ENCODE measurements around the gene KRTAP4-5. TPM values are rescaled to one million over a fixed set of nuclear protein-coding genes. Genes with fewer than 3 reads are reported as not detected.
"Not testable (repeated sequence)": the region's sequence is repeated elsewhere in the genome, so short reads cannot be mapped to it uniquely, and the experiment has no call there.

The KRTAP4-5 gene
- not detected for polyA plus RNA-seq

- DNase-seq: no peak
- Mint-ChIP-seq H3K9me3 (peaks cover 0 to 2% (median 0%) of the 10 kb centered on the region in 6 donors), H3K4me3 (no peak within 1 kb of the TSS), H3K27me3 (ENCODE audit: low read depth in 3 of 3) (peaks cover 0 to 6% (median 3%) of the 10 kb centered on the region in 3 donors), H3K36me3 (no peaks in the 10 kb centered on the region), H3K27ac (no peak within 1 kb of the TSS), H3K4me1 (no peaks in the 10 kb centered on the region)
Measured at GRCh38 chr17:41149652-41149985, at the start of gene KRTAP4-5. Gene KRTAP4-5 (minus strand): TSS chr17:41149825. CDS start chr17:41149767, 58 bp downstream.

DNA sequence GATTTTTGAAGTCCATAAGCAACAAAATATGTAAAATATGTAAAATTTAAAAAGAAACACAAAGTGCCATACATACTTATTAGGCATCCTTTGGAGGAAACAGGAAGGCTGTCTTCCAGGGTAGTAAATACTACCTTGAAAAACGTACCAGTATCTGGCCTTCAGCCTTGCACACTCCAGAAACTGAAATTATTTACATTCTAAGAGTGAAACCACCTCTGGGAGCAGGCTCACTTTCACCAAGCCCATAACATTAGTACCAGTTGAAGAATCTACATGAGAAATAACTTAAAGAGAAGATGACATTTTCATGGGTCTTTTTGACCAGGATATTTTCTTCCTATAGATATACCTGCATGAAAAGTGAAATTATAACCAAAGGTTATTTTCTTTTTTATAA, 46.4 kb upstream of the KRTAP4-5 start:
- no peak for DNase-seq
- Mint-ChIP-seq H3K27ac (no peak overlapping the region), H3K4me3 (no peak overlapping the region), H3K4me1 (no peaks in the 10 kb centered on the region), H3K9me3 (peaks cover 0 to 6% (median 0%) of the 10 kb centered on the region in 6 donors), H3K36me3 (no peaks in the 10 kb centered on the region), H3K27me3 (ENCODE audit: low read depth in 3 of 3) (peaks cover 0 to 16% (median 5%) of the 10 kb centered on the region in 3 donors)

DNA sequence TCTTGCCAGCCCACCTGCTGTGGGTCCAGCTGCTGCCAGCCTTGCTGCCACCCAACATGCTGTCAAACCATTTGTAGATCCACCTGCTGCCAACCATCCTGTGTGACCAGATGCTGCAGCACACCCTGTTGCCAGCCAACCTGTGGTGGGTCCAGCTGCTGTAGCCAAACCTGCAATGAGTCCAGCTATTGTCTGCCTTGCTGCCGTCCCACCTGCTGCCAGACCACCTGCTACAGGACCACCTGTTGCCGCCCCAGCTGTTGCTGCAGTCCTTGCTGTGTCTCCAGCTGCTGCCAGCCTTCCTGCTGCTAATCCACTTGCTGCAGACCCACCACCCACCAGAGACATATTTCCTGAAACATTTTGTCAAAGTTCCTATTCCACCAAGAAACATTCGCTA, 40.7 kb upstream of the KRTAP4-5 start:
- no peak for DNase-seq
- peaks cover 5 to 20% (median 6%) of the 10 kb centered on the region in 3 donors for H3K27me3 Mint-ChIP-seq (ENCODE audit: low read depth in 3 of 3)
- no peaks in the 10 kb centered on the region for H3K4me1 Mint-ChIP-seq
- H3K27ac Mint-ChIP-seq: no peak overlapping the region
- H3K9me3 Mint-ChIP-seq: peaks cover 0 to 4% (median 0%) of the 10 kb centered on the region in 6 donors
- H3K4me3 Mint-ChIP-seq: no peak overlapping the region
- no peaks in the 10 kb centered on the region for H3K36me3 Mint-ChIP-seq

- not testable (repeated sequence) for H3K4me3 Mint-ChIP-seq, DNase-seq, H3K36me3 Mint-ChIP-seq, H3K9me3 Mint-ChIP-seq, H3K27ac Mint-ChIP-seq, H3K4me1 Mint-ChIP-seq
- H3K27me3 Mint-ChIP-seq (ENCODE audit: low read depth in 3 of 3): peaks cover 5 to 22% (median 6%) of the 10 kb centered on the region in 3 donors
Measured at GRCh38 chr17:41189837-41190318, 40.3 kb upstream of the KRTAP4-5 start, which contains the start of gene KRTAP9-1. Gene KRTAP9-1 (plus strand): TSS chr17:41189887. CDS start chr17:41189887, 0 bp downstream.

- Mint-ChIP-seq H3K36me3 (no peaks in the 10 kb centered on the region), H3K4me3 (no peak overlapping the region), H3K9me3 (peaks cover 0 to 3% (median 0%) of the 10 kb centered on the region in 6 donors), H3K27me3 (ENCODE audit: low read depth in 3 of 3) (peaks cover 8 to 22% (median 9%) of the 10 kb centered on the region in 3 donors), H3K4me1 (no peaks in the 10 kb centered on the region), H3K27ac (no peak overlapping the region)
- no peak for DNase-seq
Measured at GRCh38 chr17:41186872-41187271, 37.2 kb upstream of the KRTAP4-5 start.

DNA sequence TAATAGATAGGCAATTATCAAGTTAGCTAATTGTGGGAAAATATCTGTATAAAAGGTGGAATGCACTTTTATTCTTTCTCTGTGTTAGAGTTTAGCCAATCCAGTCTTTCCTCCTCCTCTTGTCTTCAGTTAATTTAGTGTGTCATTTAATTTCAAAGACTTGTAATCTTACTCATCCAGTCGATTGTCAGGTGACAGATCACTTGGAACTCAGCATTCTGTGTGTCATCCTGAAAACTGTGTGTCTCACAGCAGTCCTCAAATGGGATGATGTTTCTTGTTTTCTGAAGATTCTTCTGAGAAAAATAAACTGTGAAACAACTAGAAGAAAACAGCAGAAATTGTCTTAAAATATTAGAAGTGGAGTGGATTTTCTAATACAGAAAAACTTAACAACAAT, 35.4 kb upstream of the KRTAP4-5 start:
- Mint-ChIP-seq H3K9me3 (no peaks in the 10 kb centered on the region), H3K36me3 (no peaks in the 10 kb centered on the region), H3K4me1 (no peaks in the 10 kb centered on the region)

DNA sequence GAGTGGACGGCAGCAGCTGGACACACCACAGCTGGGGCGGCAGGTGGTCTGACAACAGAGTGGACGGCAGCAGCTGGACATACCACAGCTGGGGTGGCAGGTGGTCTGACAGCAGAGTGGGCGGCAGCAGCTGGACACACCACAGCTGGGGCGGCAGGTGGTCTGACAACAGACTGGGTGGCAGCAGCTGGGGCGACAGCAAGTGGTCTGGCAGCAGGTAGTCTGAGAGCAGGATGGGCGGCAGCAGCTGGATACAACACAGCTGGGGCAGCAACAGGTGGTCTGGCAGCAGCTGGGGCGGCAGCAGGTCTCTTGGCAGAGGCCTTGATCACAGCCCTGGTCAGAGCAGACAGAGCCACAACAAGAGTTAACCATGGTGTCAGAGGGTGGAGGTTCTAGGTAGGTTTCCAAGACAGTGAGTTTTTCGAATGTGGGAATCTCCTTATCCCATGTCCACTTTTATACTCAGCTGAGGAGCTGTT, 34.9 kb upstream of the KRTAP4-5 start, which contains the start of gene KRTAP4-1:
Gene KRTAP4-1 (minus strand): TSS at position 432 of the 482 bp plus-strand sequence. CDS start 57 bp downstream, at position 375.
- Mint-ChIP-seq H3K9me3 (no peaks in the 10 kb centered on the region), H3K27me3 (ENCODE audit: low read depth in 3 of 3) (peaks cover 4 to 11% (median 5%) of the 10 kb centered on the region in 3 donors), H3K4me1 (no peaks in the 10 kb centered on the region), H3K27ac (no peak within 1 kb of the TSS), H3K4me3 (no peak within 1 kb of the TSS), H3K36me3 (no peaks in the 10 kb centered on the region)
- DNase-seq: no peak

More for the DNA sequence above, 35.4 kb upstream of the KRTAP4-5 start:
- DNase-seq: no peak
- no peak overlapping the region for H3K27ac Mint-ChIP-seq
- peaks cover 4 to 11% (median 5%) of the 10 kb centered on the region in 3 donors for H3K27me3 Mint-ChIP-seq (ENCODE audit: low read depth in 3 of 3)
- H3K4me3 Mint-ChIP-seq: no peak overlapping the region

DNA sequence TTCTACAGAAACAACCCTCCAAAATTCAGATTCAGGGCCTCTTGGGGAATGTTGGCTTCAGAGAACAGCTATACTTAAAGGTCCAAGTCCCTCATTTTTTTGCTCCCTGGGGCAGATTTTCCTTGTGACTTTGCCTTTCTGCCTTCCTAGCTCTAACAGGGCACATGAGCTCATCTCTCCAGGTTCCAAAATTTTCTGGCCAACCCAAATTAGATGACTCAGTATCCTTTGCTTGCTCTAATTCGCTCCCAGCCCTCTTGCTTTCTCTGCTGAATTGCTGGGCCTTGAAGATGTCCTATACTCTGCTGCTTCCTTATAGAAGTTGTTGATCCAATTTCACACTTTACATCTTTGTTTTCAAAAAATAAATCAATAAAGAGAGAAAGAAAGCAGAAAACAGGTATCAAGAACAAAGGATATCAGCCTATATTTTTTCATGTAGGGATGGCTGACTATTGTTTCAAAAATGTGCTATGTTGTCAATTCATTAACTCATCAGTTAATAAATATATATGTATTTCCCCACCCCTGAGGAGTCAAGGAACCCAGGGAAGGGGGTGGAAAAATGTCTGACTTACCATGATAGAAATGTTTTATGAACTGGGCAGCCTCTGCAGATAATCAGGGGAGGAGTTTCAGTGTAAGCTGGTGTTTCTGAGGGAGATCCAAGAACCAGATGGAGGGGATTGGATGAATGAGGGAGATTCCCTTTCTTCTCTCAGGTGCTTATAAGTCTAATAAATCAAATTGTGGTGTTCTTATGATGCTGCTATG, 29.4 kb upstream of the KRTAP4-5 start:
- Mint-ChIP-seq H3K36me3 (no peaks in the 10 kb centered on the region), H3K4me3 (no peak overlapping the region), H3K27me3 (ENCODE audit: low read depth in 3 of 3) (peaks cover 0 to 3% (median 2%) of the 10 kb centered on the region in 3 donors), H3K4me1 (no peaks in the 10 kb centered on the region), H3K9me3 (no peaks in the 10 kb centered on the region), H3K27ac (no peak overlapping the region)
- DNase-seq: no peak

DNA sequence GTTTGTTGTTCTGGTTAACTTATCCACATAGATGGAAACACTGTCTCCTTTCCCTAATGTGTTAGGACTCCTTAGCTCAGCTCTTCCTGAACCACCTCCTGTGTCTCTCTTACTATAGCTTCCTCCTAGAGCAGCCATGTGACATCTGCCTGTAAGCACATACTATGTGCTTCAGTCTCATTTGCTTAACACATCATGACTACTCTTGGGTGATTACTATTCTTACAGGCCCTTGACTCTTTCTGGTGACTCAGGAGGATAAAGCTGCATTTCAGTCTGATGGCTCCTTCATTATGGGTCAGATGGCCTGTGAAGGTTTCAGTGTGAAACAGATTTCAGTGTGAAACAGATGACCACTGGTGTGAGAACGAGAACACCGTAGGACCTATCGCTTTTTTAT, 28.7 kb upstream of the KRTAP4-5 start:
- Mint-ChIP-seq H3K36me3 (no peaks in the 10 kb centered on the region), H3K4me1 (no peaks in the 10 kb centered on the region), H3K27me3 (ENCODE audit: low read depth in 3 of 3) (peaks cover under 1 to 8% (median 2%) of the 10 kb centered on the region in 3 donors), H3K4me3 (no peak overlapping the region), H3K9me3 (no peaks in the 10 kb centered on the region), H3K27ac (no peak overlapping the region)
- DNase-seq: no peak

DNA sequence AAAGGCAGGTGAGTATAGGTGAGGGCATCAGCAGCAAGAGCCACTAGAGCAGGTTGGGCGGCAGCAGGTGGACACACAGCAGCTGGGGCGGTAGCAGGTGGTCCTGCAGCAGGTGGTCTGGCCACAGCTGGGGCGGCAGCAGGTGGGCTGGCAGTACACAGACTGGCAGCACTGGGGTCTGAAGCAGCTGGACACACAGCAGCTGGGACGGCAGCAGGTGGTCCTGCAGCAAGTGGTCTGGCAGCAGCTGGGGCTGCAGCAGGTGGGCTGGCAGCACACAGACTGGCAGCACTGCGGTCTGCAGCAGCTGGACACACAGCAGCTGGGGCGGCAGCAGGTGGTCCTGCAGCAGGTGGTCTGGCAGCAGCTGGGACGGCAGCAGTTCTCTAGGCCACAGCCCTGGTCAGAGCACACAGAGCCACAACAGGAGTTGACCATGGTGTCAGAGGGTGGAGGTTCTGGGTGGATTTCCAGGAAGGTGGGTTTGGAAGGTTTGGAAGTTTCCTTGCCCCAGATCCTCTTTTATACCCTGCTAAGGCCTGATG, 28.2 kb upstream of the KRTAP4-5 start, which contains the start of gene KRTAP4-2:
Gene KRTAP4-2 (minus strand): TSS at position 495 of the 545 bp plus-strand sequence. CDS start 57 bp downstream, at position 438.
- H3K9me3 Mint-ChIP-seq: no peaks in the 10 kb centered on the region
- DNase-seq: no peak
- no peaks in the 10 kb centered on the region for H3K4me1 Mint-ChIP-seq
- no peaks in the 10 kb centered on the region for H3K36me3 Mint-ChIP-seq
- peaks cover 2 to 7% (median 2%) of the 10 kb centered on the region in 3 donors for H3K27me3 Mint-ChIP-seq (ENCODE audit: low read depth in 3 of 3)
- no peak within 1 kb of the TSS for H3K4me3 Mint-ChIP-seq
- no peak within 1 kb of the TSS for H3K27ac Mint-ChIP-seq

GRCh38 chr17:41176744-41177387, 27.2 kb upstream of the KRTAP4-5 start:
- Mint-ChIP-seq H3K4me1 (no peaks in the 10 kb centered on the region), H3K36me3 (no peaks in the 10 kb centered on the region), H3K27ac (no peak overlapping the region), H3K4me3 (no peak overlapping the region), H3K9me3 (no peaks in the 10 kb centered on the region), H3K27me3 (ENCODE audit: low read depth in 3 of 3) (peaks cover 2 to 7% (median 2%) of the 10 kb centered on the region in 3 donors)
- DNase-seq: no peak

GRCh38 chr17:41171886-41172285, 22.3 kb upstream of the KRTAP4-5 start:
- no peak for DNase-seq
- Mint-ChIP-seq H3K4me1 (no peaks in the 10 kb centered on the region), H3K4me3 (no peak overlapping the region), H3K27ac (no peak overlapping the region), H3K36me3 (no peaks in the 10 kb centered on the region), H3K9me3 (no peaks in the 10 kb centered on the region), H3K27me3 (ENCODE audit: low read depth in 3 of 3) (peaks cover 2 to 5% (median 4%) of the 10 kb centered on the region in 3 donors)

- Mint-ChIP-seq H3K4me1 (no peaks in the 10 kb centered on the region), H3K4me3 (no peak within 1 kb of the TSS), H3K27me3 (ENCODE audit: low read depth in 3 of 3) (peaks cover 3 to 6% (median 5%) of the 10 kb centered on the region in 3 donors), H3K9me3 (no peaks in the 10 kb centered on the region), H3K27ac (no peak within 1 kb of the TSS), H3K36me3 (no peaks in the 10 kb centered on the region)
- no peak for DNase-seq
Measured at GRCh38 chr17:41168121-41168520, 18.5 kb upstream of the KRTAP4-5 start, which contains the start of gene KRTAP4-3. Gene KRTAP4-3 (minus strand): TSS chr17:41168221. CDS start chr17:41168172, 49 bp downstream.

Data from immature natural killer cell (primary cell).